Measurements from ENCODE around the gene ABCG1. TPM values are rescaled to one million over a fixed set of nuclear protein-coding genes. Genes with fewer than 3 reads are reported as not detected.

ABCG1 gene
- 38.2 and 107 TPM in 2 replicates for total RNA-seq

GRCh38 chr21:42218836-42219605 lies at the start of gene ABCG1:
Gene ABCG1, plus strand, starts transcription at chr21:42219140. Its CDS starts 123 bp downstream, at chr21:42219263.

DNA sequence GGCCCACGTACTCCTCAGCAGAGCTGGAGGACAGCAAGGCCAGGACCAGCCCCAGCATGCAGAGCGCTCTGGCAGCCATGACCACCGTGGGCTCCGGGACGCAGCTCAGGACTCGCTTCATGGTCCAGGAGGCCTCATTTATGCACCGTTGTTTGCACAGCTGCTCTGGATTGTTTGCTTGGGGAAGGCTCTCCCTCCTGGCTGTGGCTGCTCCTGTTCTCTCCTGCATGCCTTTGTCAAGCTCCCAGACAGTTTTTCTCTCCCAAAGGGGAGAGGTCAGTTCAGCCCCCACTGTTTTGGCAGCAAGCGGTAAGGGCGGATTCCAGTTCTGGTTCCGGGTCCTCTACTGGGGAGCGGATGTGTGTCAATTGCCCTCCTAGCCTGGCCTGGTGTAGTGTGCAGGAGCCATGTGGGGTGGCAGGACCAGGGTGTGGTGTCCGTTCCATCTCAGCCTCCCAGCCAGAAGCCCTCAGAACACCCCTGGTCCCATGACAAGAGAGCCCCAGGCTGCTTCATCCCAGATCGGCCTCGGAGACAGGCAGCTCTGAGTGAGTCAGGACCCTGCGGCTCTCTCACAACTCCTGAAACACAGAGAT lies 96.5 kb downstream of the ABCG1 start, which contains the start of gene TFF3:
TFF3 (minus strand) TSS at position 114 of the 596 bp plus-strand sequence; CDS start at position 79, 35 bp downstream.

Other genes with a start within 250 kb of the ABCG1 start
- 2.8 and 7.2 TPM in 2 replicates for gene ZBTB21, start 208.8 kb upstream of the ABCG1 start, total RNA-seq
- not detected in 2 replicates for gene UMODL1, start 147.8 kb upstream of the ABCG1 start, total RNA-seq
- 4.5 and 107 TPM in 2 replicates for gene TFF3, start 96.3 kb downstream of the ABCG1 start, total RNA-seq
- not detected in 2 replicates for gene TFF2, start 131.9 kb downstream of the ABCG1 start, total RNA-seq
- gene TFF1, start 147.4 kb downstream of the ABCG1 start, total RNA-seq: not detected in 2 replicates
- gene TMPRSS3, start 176.9 kb downstream of the ABCG1 start, total RNA-seq: not detected in 2 replicates
- not detected in 2 replicates for gene UBASH3A, start 184.8 kb downstream of the ABCG1 start, total RNA-seq

Data from bladder microvascular endothelial cell (primary cell).